HG03108 (cell line): ENCODE measurements around the gene CNMD.
"Not testable (repeated sequence)": the region's sequence is repeated elsewhere in the genome, so short reads cannot be mapped to it uniquely, and the experiment has no call there.

Source experiments
- ATAC-seq: cut with Tn5 transposase; IDR thresholded peaks from one replicate; pipeline ENCODE4 v1.9.1; 2021; ENCODE audit warnings: moderate library complexity; ENCODE audit not compliant: unreplicated experiment

The CNMD gene

GRCh38 chr13:52695856-52696255, 43.8 kb downstream of the CNMD start:
- no peak for ATAC-seq

GRCh38 chr13:52686376-52686775, 53.2 kb downstream of the CNMD start:
- ATAC-seq = no peak

GRCh38 chr13:52685806-52686205, 53.8 kb downstream of the CNMD start:
- not testable (repeated sequence) for ATAC-seq

- no peak for ATAC-seq
These were observed 61.8 kb downstream of the CNMD start for GRCh38 chr13:52677823-52678222.

GRCh38 chr13:52673465-52673864, 66.2 kb downstream of the CNMD start:
- no peak for ATAC-seq

GRCh38 chr13:52670726-52671125, 68.9 kb downstream of the CNMD start:
- ATAC-seq = no peak

- ATAC-seq = no peak
These were observed 69.9 kb downstream of the CNMD start for GRCh38 chr13:52669677-52670076.

GRCh38 chr13:52665325-52665724, 74.3 kb downstream of the CNMD start:
- ATAC-seq = no peak

GRCh38 chr13:52664272-52664671, 75.3 kb downstream of the CNMD start:
- ATAC-seq = no peak

- no peak for ATAC-seq
These were observed 80.3 kb downstream of the CNMD start for GRCh38 chr13:52659340-52659739.
